Measurements from ENCODE around the gene FAM219B.

GRCh38 chr15:74888716-74889115 lies 17.9 kb downstream of the FAM219B start:
- TF ChIP-seq POLR2A (IDR thresholded peaks at IDR 0.05; ENCODE audit: low read depth): no peak
- no peak for TF ChIP-seq EP300 (IDR thresholded peaks at IDR 0.05)
- TF ChIP-seq CTCF (IDR thresholded peaks at IDR 0.05): no peak

All from esophagus muscularis mucosa (tissue), 4 donors.